ENCODE measurements around the gene RASGRP1. TPM values are rescaled to one million over a fixed set of nuclear protein-coding genes. Genes with fewer than 3 reads are reported as not detected.

Gene RASGRP1
- total RNA-seq, 2 donors from 2014 or later = 7.0 to 8.8 TPM

- DNase-seq = no peak
- Mint-ChIP-seq H3K27me3 (ENCODE audit: insufficient read depth) (no peaks in the 10 kb centered on the region), H3K4me1 (no peaks in the 10 kb centered on the region), H3K36me3 (ENCODE audit: low read depth) (peaks cover 30% of the 10 kb centered on the region), H3K4me3 (no peak overlapping the region), H3K9me3 (no peaks in the 10 kb centered on the region), H3K27ac (no peak overlapping the region)
- no peak overlapping the region for H3K4me3 ChIP-seq (ENCODE audit: low read length)
- H3K27me3 ChIP-seq (ENCODE audit: control insufficient read depth, insufficient read depth, low read length, poor library complexity, severe bottlenecking) = no peaks in the 10 kb centered on the region
- WGBS, 2 experiments (ENCODE audit: insufficient coverage in 1 of 2, insufficient read length in 1 of 2) = 90 to 95% methylated on average over 4 of the region's 4 CpGs
- H3K9me3 ChIP-seq (ENCODE audit: control insufficient read depth, low read length) = no peaks in the 10 kb centered on the region
- H3K9ac ChIP-seq (ENCODE audit: extremely low read depth, low read length, poor library complexity, severe bottlenecking) = no peak overlapping the region
- H3K4me1 ChIP-seq (ENCODE audit: control insufficient read depth, insufficient read depth, low read length) = no peaks in the 10 kb centered on the region
- TF ChIP-seq CTCF (conservative IDR thresholded peaks at IDR 0.05) = no peak
- H3K27ac ChIP-seq (ENCODE audit: low read depth, low read length) = no peak overlapping the region
- peaks cover 16% of the 10 kb centered on the region for H3K36me3 ChIP-seq (ENCODE audit: control insufficient read depth, insufficient read depth, low read length)
Measured at GRCh38 chr15:38509152-38509551, 55.5 kb downstream of the RASGRP1 start.

- Mint-ChIP-seq H3K4me1 (no peaks in the 10 kb centered on the region), H3K36me3 (ENCODE audit: low read depth) (peaks cover 27% of the 10 kb centered on the region)
- no peaks in the 10 kb centered on the region for H3K9me3 ChIP-seq (ENCODE audit: control insufficient read depth, low read length)
Measured at GRCh38 chr15:38508647-38509046, 56.0 kb downstream of the RASGRP1 start.

DNA sequence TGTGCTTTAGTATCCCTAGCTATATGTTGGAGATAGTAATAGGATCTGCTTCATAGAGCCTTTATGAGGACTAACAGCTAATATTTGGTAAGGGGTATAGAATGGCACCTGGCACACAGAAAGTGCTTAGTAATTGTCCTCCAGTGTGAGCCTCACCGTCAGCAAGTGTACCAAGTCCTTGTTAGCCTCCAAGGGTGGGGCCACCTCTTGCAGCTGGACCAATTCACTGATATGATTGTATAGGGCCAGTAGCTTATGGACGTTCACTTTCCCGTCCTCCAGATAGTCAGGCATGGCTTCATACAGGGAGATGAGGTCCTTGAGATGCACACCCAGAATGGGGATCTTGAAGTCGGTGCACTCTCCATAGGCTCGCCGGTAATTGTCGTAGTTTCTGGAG lies 57.0 kb downstream of the RASGRP1 start:
- no peak for DNase-seq
- Mint-ChIP-seq H3K27me3 (ENCODE audit: insufficient read depth) (no peaks in the 10 kb centered on the region), H3K27ac (no peak overlapping the region), H3K36me3 (ENCODE audit: low read depth) (peaks cover 34% of the 10 kb centered on the region), H3K4me3 (no peak overlapping the region), H3K4me1 (no peaks in the 10 kb centered on the region), H3K9me3 (no peaks in the 10 kb centered on the region)
- no peak overlapping the region for H3K4me3 ChIP-seq (ENCODE audit: low read length)
- H3K27ac ChIP-seq (ENCODE audit: low read depth, low read length) = no peak overlapping the region
- no peaks in the 10 kb centered on the region for H3K27me3 ChIP-seq (ENCODE audit: control insufficient read depth, insufficient read depth, low read length, poor library complexity, severe bottlenecking)
- H3K9me3 ChIP-seq (ENCODE audit: control insufficient read depth, low read length) = no peaks in the 10 kb centered on the region
- no peak for TF ChIP-seq CTCF (conservative IDR thresholded peaks at IDR 0.05)
- H3K4me1 ChIP-seq (ENCODE audit: control insufficient read depth, insufficient read depth, low read length) = no peaks in the 10 kb centered on the region
- 93 to 98% methylated on average over 7 of the region's 7 CpGs for WGBS, 2 experiments (ENCODE audit: insufficient coverage in 1 of 2, insufficient read length in 1 of 2)
- no peak overlapping the region for H3K9ac ChIP-seq (ENCODE audit: extremely low read depth, low read length, poor library complexity, severe bottlenecking)
- peaks cover 24% of the 10 kb centered on the region for H3K36me3 ChIP-seq (ENCODE audit: control insufficient read depth, insufficient read depth, low read length)

More at GRCh38 chr15:38508647-38509046, 56.0 kb downstream of the RASGRP1 start:
- Mint-ChIP-seq H3K4me3 (no peak overlapping the region), H3K27me3 (ENCODE audit: insufficient read depth) (no peaks in the 10 kb centered on the region), H3K27ac (no peak overlapping the region), H3K9me3 (no peaks in the 10 kb centered on the region)
- peaks cover 17% of the 10 kb centered on the region for H3K36me3 ChIP-seq (ENCODE audit: control insufficient read depth, insufficient read depth, low read length)
- H3K27ac ChIP-seq (ENCODE audit: low read depth, low read length) = no peak overlapping the region
- H3K4me1 ChIP-seq (ENCODE audit: control insufficient read depth, insufficient read depth, low read length) = no peaks in the 10 kb centered on the region
- DNase-seq = no peak
- no peak for TF ChIP-seq CTCF (conservative IDR thresholded peaks at IDR 0.05)
- 93 to 100% methylated on average over 2 to 3 of the region's 3 CpGs for WGBS, 2 experiments (ENCODE audit: insufficient coverage in 1 of 2, insufficient read length in 1 of 2)
- H3K4me3 ChIP-seq (ENCODE audit: low read length) = no peak overlapping the region
- no peak overlapping the region for H3K9ac ChIP-seq (ENCODE audit: extremely low read depth, low read length, poor library complexity, severe bottlenecking)
- H3K27me3 ChIP-seq (ENCODE audit: control insufficient read depth, insufficient read depth, low read length, poor library complexity, severe bottlenecking) = no peaks in the 10 kb centered on the region
